Panc1 (cell line): Measurements from ENCODE around the gene CLTB.

Source experiments
- POLR2AphosphoS5 ChIP-seq: IDR thresholded peaks from 2 replicates; pipeline ENCODE4 v1.6.1; 2012; ENCODE audit warnings: mild to moderate bottlenecking, low read depth, low read length, moderate library complexity
- TF ChIP-seq, protein P1 (sequence below): fragments of 450-650 bp; IDR thresholded peaks from 2 replicates; pipeline ENCODE4 v1.5.1; 2017; ENCODE audit warnings: mild to moderate bottlenecking

DNA sequence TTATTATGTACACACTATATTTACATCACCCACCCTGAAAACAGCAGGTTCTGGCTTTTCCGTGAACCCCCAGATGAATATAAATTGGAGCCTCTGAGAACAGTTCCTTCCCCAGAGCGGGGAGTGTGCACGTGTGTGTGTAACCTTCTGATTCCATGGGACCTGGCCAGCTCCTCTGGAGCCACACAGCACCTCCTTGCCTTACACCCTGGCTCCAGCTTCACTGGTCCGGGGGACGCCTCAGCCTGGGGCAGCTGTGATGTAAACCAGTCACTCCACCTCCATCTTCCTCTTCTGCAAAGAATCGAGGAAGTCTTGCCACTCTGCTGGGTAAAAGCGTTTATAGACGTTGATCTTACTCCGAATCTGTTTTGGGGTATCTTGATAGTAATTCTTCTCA is 32.4 kb downstream of the CLTB start:
- TF ChIP-seq, protein P1, sequence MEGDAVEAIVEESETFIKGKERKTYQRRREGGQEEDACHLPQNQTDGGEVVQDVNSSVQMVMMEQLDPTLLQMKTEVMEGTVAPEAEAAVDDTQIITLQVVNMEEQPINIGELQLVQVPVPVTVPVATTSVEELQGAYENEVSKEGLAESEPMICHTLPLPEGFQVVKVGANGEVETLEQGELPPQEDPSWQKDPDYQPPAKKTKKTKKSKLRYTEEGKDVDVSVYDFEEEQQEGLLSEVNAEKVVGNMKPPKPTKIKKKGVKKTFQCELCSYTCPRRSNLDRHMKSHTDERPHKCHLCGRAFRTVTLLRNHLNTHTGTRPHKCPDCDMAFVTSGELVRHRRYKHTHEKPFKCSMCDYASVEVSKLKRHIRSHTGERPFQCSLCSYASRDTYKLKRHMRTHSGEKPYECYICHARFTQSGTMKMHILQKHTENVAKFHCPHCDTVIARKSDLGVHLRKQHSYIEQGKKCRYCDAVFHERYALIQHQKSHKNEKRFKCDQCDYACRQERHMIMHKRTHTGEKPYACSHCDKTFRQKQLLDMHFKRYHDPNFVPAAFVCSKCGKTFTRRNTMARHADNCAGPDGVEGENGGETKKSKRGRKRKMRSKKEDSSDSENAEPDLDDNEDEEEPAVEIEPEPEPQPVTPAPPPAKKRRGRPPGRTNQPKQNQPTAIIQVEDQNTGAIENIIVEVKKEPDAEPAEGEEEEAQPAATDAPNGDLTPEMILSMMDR = no peak
- TF ChIP-seq POLR2AphosphoS5 = no peak
